Glutamatergic neuron (in vitro differentiated cells): Measurements from ENCODE around the gene HES6. TPM values are rescaled to one million over a fixed set of nuclear protein-coding genes. Genes with fewer than 3 reads are reported as not detected.
A peak's percentile ranks its signal among the peaks of the same experiment; 100 is the strongest.

Experiments
- DNase-seq: peaks from one replicate; pipeline ENCODE4 v3.0.0; 2022
- H3K27ac Mint-ChIP-seq: one replicate; pipeline ENCODE4 v1.8.0; 2020; ENCODE audit warnings: mild to moderate bottlenecking, mixed read lengths, inconsistent platforms; ENCODE audit not compliant: unreplicated experiment
- H3K27me3 Mint-ChIP-seq: one replicate; pipeline ENCODE4 v1.8.0; 2020; ENCODE audit warnings: mild to moderate bottlenecking, moderate library complexity, mixed read lengths, inconsistent platforms; ENCODE audit not compliant: unreplicated experiment
- H3K36me3 Mint-ChIP-seq: one replicate; pipeline ENCODE4 v1.8.0; 2020; ENCODE audit warnings: mild to moderate bottlenecking, mixed read lengths, inconsistent platforms; ENCODE audit not compliant: unreplicated experiment
- H3K4me1 Mint-ChIP-seq: one replicate; pipeline ENCODE4 v1.8.0; 2020; ENCODE audit warnings: mild to moderate bottlenecking, low read depth, mixed read lengths, inconsistent platforms; ENCODE audit not compliant: unreplicated experiment
- H3K4me3 Mint-ChIP-seq: one replicate; pipeline ENCODE4 v1.8.0; 2020; ENCODE audit warnings: mild to moderate bottlenecking, mixed read lengths, inconsistent platforms; ENCODE audit not compliant: unreplicated experiment
- H3K9me3 Mint-ChIP-seq: one replicate; pipeline ENCODE4 v1.8.0; 2020; ENCODE audit warnings: mild to moderate bottlenecking, moderate library complexity, mixed read lengths, inconsistent platforms; ENCODE audit not compliant: unreplicated experiment
- CTCF ChIP-seq: fragments of 200-600 bp; sonication (generic); IDR thresholded peaks from one replicate; pipeline ENCODE4 v1.5.0; 2021; ENCODE audit not compliant: partially characterized antibody, unreplicated experiment
- long read RNA-seq: library from polyadenylated mRNA; unstranded; transcript quantifications from one replicate; pipeline ENCODE4 v2.0.0, GENCODE V29; 2020; ENCODE audit not compliant: unreplicated experiment
- total RNA-seq: library from RNA; stranded (reverse); fragmentation: NEBNext Ultra II Directional; extraction: Animal tissue kit (Norgen Biotek cat#: 25700); gene quantifications from one replicate; pipeline ENCODE4 v1.2.1, GENCODE V29; 2021; ENCODE audit not compliant: unreplicated experiment

Gene HES6, protein sequence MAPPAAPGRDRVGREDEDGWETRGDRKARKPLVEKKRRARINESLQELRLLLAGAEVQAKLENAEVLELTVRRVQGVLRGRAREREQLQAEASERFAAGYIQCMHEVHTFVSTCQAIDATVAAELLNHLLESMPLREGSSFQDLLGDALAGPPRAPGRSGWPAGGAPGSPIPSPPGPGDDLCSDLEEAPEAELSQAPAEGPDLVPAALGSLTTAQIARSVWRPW
- total RNA-seq: 665 TPM
- long read RNA-seq, transcript HES6-201 (4 exons, 1,454 nt): major isoform, 224 of 317 reads
- long read RNA-seq, transcript HES6-203 (3 exons, 1,600 nt): minor isoform, 14 of 317 reads
- long read RNA-seq, transcript HES6-206 (4 exons, 738 nt): minor isoform, 9 of 317 reads
- long read RNA-seq, partial matches to known transcripts: 1 of 317 reads
- long read RNA-seq, other reads (novel, unspliced or antisense): 59 of 317 reads

- Mint-ChIP-seq H3K36me3 (peaks cover 10% of the 10 kb centered on the region), H3K27ac (peak within 1 kb of the TSS; percentile 99), H3K4me1 (peaks cover 43% of the 10 kb centered on the region), H3K9me3 (peaks cover 27% of the 10 kb centered on the region), H3K4me3 (peak within 1 kb of the TSS; percentile 94), H3K27me3 (peaks cover 24% of the 10 kb centered on the region)
- DNase-seq: peak; percentile 95
- TF ChIP-seq CTCF: peak; percentile 22
Measured at GRCh38 chr2:238239863-238240756, at the start of gene HES6. Gene HES6, minus strand, starts transcription at chr2:238240038. Its CDS starts 133 bp downstream, at chr2:238239905.

DNA sequence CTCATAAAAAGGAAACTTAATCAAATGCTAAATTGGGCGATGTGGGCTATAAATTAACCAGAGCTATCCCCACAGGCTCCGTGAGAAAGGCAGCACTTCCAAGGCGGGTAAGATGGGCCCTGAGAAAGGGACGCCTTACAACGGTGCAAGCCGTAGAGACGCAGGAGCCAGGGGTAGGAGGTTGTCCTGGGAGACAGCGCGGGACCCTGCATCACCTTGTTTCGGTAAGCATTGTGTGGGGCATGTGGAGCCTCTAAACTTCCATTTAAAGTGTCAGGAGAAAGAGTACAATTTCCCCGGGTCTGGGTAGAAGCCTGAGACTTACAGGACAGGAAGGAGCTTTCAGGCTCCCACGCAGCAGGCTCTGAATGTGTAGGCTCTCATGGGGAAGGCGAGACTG lies 49.7 kb upstream of the HES6 start:
- H3K4me1 Mint-ChIP-seq: peaks cover 10% of the 10 kb centered on the region
- H3K27me3 Mint-ChIP-seq: peaks cover 4% of the 10 kb centered on the region
- no peak for DNase-seq
- no peak for TF ChIP-seq CTCF
- H3K27ac Mint-ChIP-seq: no peak overlapping the region
- peak overlapping the region; percentile 84 for H3K4me3 Mint-ChIP-seq
- H3K36me3 Mint-ChIP-seq: no peaks in the 10 kb centered on the region
- peaks cover 3% of the 10 kb centered on the region for H3K9me3 Mint-ChIP-seq

DNA sequence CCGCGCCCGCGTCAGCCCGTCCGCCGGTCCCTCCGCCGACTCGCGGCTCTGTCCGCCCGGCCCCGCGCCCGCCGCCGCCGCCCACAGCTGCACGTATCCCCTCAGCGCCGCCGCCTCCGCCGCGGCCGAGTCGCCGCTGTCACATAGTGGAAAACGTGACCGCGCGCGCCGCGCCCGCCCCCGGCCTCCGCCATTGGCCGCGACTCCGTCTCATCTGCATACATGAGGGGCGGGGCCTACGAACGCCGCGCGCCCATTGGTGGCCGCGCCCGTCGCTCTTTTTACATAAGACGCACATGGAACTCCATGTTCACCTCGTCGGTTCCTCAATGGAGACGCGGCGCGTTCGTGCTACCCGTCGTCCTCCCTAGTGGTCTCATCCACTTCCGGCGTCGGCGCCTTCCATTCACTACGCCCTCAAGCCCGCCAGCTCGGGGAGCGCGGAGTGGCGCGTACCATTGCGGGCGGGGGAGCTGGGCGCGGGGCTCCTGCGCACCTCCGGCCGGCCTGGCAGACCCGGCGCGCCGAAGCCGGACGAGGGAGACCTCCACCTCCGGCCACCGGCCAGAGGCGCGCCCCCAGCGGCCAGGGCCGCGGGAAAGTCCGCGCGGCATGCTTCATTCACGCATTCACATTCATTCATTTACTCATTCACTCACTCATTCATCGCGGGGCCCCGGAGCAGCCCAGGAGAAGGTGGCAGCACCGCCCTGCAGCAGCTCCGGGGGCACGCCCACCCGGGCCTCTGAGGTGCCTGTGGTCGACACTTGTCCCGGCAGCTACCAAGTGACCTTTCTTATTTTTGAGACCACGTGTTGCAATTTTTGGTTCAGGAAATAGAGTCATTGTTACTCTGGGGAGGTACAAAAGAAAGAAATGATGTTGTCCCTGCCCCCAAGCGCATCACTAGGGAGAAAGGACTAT lies 49.1 kb upstream of the HES6 start:
- DNase-seq: peak; percentile 96
- Mint-ChIP-seq H3K27me3 (peaks cover 4% of the 10 kb centered on the region), H3K4me3 (peak overlapping the region; percentile 84), H3K9me3 (peaks cover 5% of the 10 kb centered on the region), H3K36me3 (no peaks in the 10 kb centered on the region), H3K27ac (peak overlapping the region; percentile 14), H3K4me1 (peaks cover 10% of the 10 kb centered on the region)
- TF ChIP-seq CTCF: peak; percentile 42

GRCh38 chr2:238287737-238288649 lies 48.2 kb upstream of the HES6 start, which contains the start of gene PER2:
Gene PER2, minus strand, starts transcription at chr2:238288610. Its CDS starts 10,674 bp downstream, at chr2:238277936.
- no peaks in the 10 kb centered on the region for H3K36me3 Mint-ChIP-seq
- peaks cover 6% of the 10 kb centered on the region for H3K27me3 Mint-ChIP-seq
- H3K4me1 Mint-ChIP-seq: peaks cover 10% of the 10 kb centered on the region
- peak within 1 kb of the TSS; percentile 14 for H3K27ac Mint-ChIP-seq
- DNase-seq: no peak
- peaks cover 5% of the 10 kb centered on the region for H3K9me3 Mint-ChIP-seq
- peak within 1 kb of the TSS; percentile 88 for H3K4me3 Mint-ChIP-seq
- no peak for TF ChIP-seq CTCF
